GM19099 (cell line): Measurements from ENCODE around the gene RBM20.

Source experiments
- POLR2A ChIP-seq: IDR thresholded peaks from 3 replicates; pipeline ENCODE4 v1.6.1; 2011; ENCODE audit warnings: low read depth; ENCODE audit not compliant: insufficient read length; ENCODE audit errors: extremely low read depth

RBM20 gene

GRCh38 chr10:110876000-110876399 is 231.9 kb downstream of the RBM20 start:
- no peak for TF ChIP-seq POLR2A

- no peak for TF ChIP-seq POLR2A
These were observed 232.7 kb downstream of the RBM20 start for GRCh38 chr10:110876788-110877187.

- no peak for TF ChIP-seq POLR2A
These were observed 235.9 kb downstream of the RBM20 start for GRCh38 chr10:110880012-110880411.

- TF ChIP-seq POLR2A: no peak
These were observed 237.1 kb downstream of the RBM20 start for GRCh38 chr10:110881247-110881646.

GRCh38 chr10:110881905-110882304 is 237.8 kb downstream of the RBM20 start:
- TF ChIP-seq POLR2A: no peak

GRCh38 chr10:110883924-110884323 is 239.8 kb downstream of the RBM20 start:
- TF ChIP-seq POLR2A: no peak

- no peak for TF ChIP-seq POLR2A
These were observed 242.0 kb downstream of the RBM20 start for GRCh38 chr10:110885932-110886674.

- no peak for TF ChIP-seq POLR2A
These were observed 243.4 kb downstream of the RBM20 start for GRCh38 chr10:110887560-110887959.
